GM12865 (cell line): ENCODE measurements around the gene CARD11.

ENCODE experiments used
- DNase-seq: peaks from one replicate; pipeline ENCODE4 v3.0.0; 2010; ENCODE audit warnings: low read depth
- H3K4me3 ChIP-seq: 2 replicates; pipeline ENCODE4 v1.5.1; 2011; ENCODE audit warnings: mild to moderate bottlenecking, low read depth, low read length, control low read depth
- CTCF ChIP-seq: IDR thresholded peaks from 2 replicates; pipeline ENCODE4 v1.5.1; 2011; ENCODE audit warnings: low read length, control low read depth, low read depth, inconsistent platforms; ENCODE audit not compliant: insufficient read depth; ENCODE audit errors: missing control alignments

Gene CARD11

GRCh38 chr7:2947058-2947780, 96.4 kb downstream of the CARD11 start:
- DNase-seq: no peak

GRCh38 chr7:2945171-2945570, 98.5 kb downstream of the CARD11 start:
- DNase-seq: no peak
- TF ChIP-seq CTCF: no peak
- H3K4me3 ChIP-seq: no peak overlapping the region

More at GRCh38 chr7:2947058-2947780, 96.4 kb downstream of the CARD11 start:
- H3K4me3 ChIP-seq: no peak overlapping the region
- no peak for TF ChIP-seq CTCF

GRCh38 chr7:2944739-2945138, 98.9 kb downstream of the CARD11 start:
- H3K4me3 ChIP-seq: no peak overlapping the region
- TF ChIP-seq CTCF: no peak
- no peak for DNase-seq

GRCh38 chr7:2943851-2944601, 99.6 kb downstream of the CARD11 start:
- no peak for TF ChIP-seq CTCF
- no peak for DNase-seq
- H3K4me3 ChIP-seq: no peak overlapping the region

GRCh38 chr7:2941216-2941859, 102.3 kb downstream of the CARD11 start:
- DNase-seq: no peak
- no peak for TF ChIP-seq CTCF

GRCh38 chr7:2940466-2940865, 103.2 kb downstream of the CARD11 start:
- H3K4me3 ChIP-seq: no peak overlapping the region
- DNase-seq: no peak
- TF ChIP-seq CTCF: no peak

More at GRCh38 chr7:2941216-2941859, 102.3 kb downstream of the CARD11 start:
- H3K4me3 ChIP-seq: no peak overlapping the region
